Stimulated activated CD8-positive, alpha-beta memory T cell treated with anti-CD3 and anti-CD28 coated beads, Interleukin-15, amount 100 ng/mL, for 1 hour (primary cell): ENCODE data around the gene STK17B.
"Not testable (repeated sequence)": the region's sequence is repeated elsewhere in the genome, so short reads cannot be mapped to it uniquely, and the experiment has no call there.

Source experiments
- DNase-seq: peaks from one replicate; pipeline ENCODE4 v3.0.0-alpha.2; 2020; ENCODE audit warnings: low read depth

Gene STK17B

GRCh38 chr2:196171248-196171871, at the start of gene STK17B:
STK17B (minus strand) TSS chr2:196171578; CDS start chr2:196163383, 8,195 bp downstream.
- peak; percentile 94 for DNase-seq

GRCh38 chr2:196220671-196221070, 49.3 kb upstream of the STK17B start:
- DNase-seq = no peak

GRCh38 chr2:196219671-196220070, 48.3 kb upstream of the STK17B start:
- DNase-seq = no peak

- DNase-seq = no peak
Measured at GRCh38 chr2:196218106-196218505, 46.7 kb upstream of the STK17B start.

- no peak for DNase-seq
Measured at GRCh38 chr2:196217116-196217515, 45.7 kb upstream of the STK17B start.

- DNase-seq = no peak
Measured at GRCh38 chr2:196215376-196215775, 44.0 kb upstream of the STK17B start.

- no peak for DNase-seq
Measured at GRCh38 chr2:196214156-196214555, 42.8 kb upstream of the STK17B start.

- DNase-seq = no peak
Measured at GRCh38 chr2:196213252-196213980, 42.0 kb upstream of the STK17B start.

- no peak for DNase-seq
Measured at GRCh38 chr2:196208915-196209314, 37.5 kb upstream of the STK17B start.

GRCh38 chr2:196206804-196207203, 35.4 kb upstream of the STK17B start:
- DNase-seq = no peak

GRCh38 chr2:196205881-196206435, 34.6 kb upstream of the STK17B start:
- DNase-seq = no peak

- no peak for DNase-seq
Measured at GRCh38 chr2:196205011-196205766, 33.8 kb upstream of the STK17B start.

GRCh38 chr2:196201229-196202009, 30.0 kb upstream of the STK17B start:
- DNase-seq = no peak

GRCh38 chr2:196200557-196200956, 29.2 kb upstream of the STK17B start:
- no peak for DNase-seq

GRCh38 chr2:196195758-196196157, 24.4 kb upstream of the STK17B start:
- no peak for DNase-seq

- no peak for DNase-seq
Measured at GRCh38 chr2:196195302-196195701, 23.9 kb upstream of the STK17B start.

GRCh38 chr2:196191541-196191940, 20.2 kb upstream of the STK17B start:
- no peak for DNase-seq

- DNase-seq = no peak
Measured at GRCh38 chr2:196187898-196188458, 16.6 kb upstream of the STK17B start.

- DNase-seq = not testable (repeated sequence)
Measured at GRCh38 chr2:196187175-196187700, 15.9 kb upstream of the STK17B start.

GRCh38 chr2:196186266-196186980, 15.0 kb upstream of the STK17B start:
- no peak for DNase-seq

- no peak for DNase-seq
Measured at GRCh38 chr2:196184921-196185320, 13.5 kb upstream of the STK17B start.
